MM.1S (cell line): ENCODE results near the gene NR1D2.

Source experiments
- DNase-seq: peaks from one replicate; pipeline ENCODE4 v3.0.0-alpha.2; 2015
- H2AFZ ChIP-seq: fragments of 300-600 bp; sonication (generic); 2 replicates; pipeline ENCODE4 v1.6.0; 2016; ENCODE audit warnings: antibody characterized with exemption, low read length
- H3F3A ChIP-seq: fragments of 300-600 bp; sonication (generic); 2 replicates; pipeline ENCODE4 v1.6.1; 2016; ENCODE audit warnings: mild to moderate bottlenecking, antibody characterized with exemption, low read length, moderate library complexity, mixed read lengths; ENCODE audit not compliant: insufficient read depth
- H3K27ac ChIP-seq: fragments of 300-600 bp; sonication (generic); 2 replicates; pipeline ENCODE4 v1.5.1; 2016; ENCODE audit warnings: mild to moderate bottlenecking, low read length
- H3K27me3 ChIP-seq: fragments of 300-600 bp; sonication (generic); replicated peaks from 2 replicates; pipeline ENCODE4 v1.6.0; 2016; ENCODE audit warnings: low read length; ENCODE audit not compliant: insufficient read depth
- H3K36me3 ChIP-seq: fragments of 300-600 bp; sonication (generic); replicated peaks from 2 replicates; pipeline ENCODE4 v1.6.1; 2016; ENCODE audit warnings: mild to moderate bottlenecking, low read length, mixed read lengths; ENCODE audit not compliant: insufficient read depth
- H3K4me1 ChIP-seq: fragments of 300-600 bp; sonication (generic); 2 replicates; pipeline ENCODE4 v1.6.1; 2016; ENCODE audit warnings: low read length, mixed read lengths
- H3K4me2 ChIP-seq: fragments of 300-600 bp; sonication (generic); 2 replicates; pipeline ENCODE4 v1.6.0; 2016; ENCODE audit warnings: low read depth, low read length
- H3K4me3 ChIP-seq: fragments of 300-600 bp; sonication (generic); 2 replicates; pipeline ENCODE4 v1.5.1; 2016; ENCODE audit warnings: low read length, mixed read lengths
- H3K79me2 ChIP-seq: fragments of 300-600 bp; sonication (generic); 2 replicates; pipeline ENCODE4 v1.6.1; 2016; ENCODE audit warnings: mixed run types, low read length, mixed read lengths
- H3K9ac ChIP-seq: fragments of 300-600 bp; sonication (generic); 2 replicates; pipeline ENCODE4 v1.6.1; 2016; ENCODE audit warnings: low read length, mixed read lengths
- H3K9me2 ChIP-seq: fragments of 300-600 bp; sonication (generic); replicated peaks from 2 replicates; pipeline ENCODE4 v1.6.1; 2016; ENCODE audit warnings: mild to moderate bottlenecking, low read length, mixed read lengths; ENCODE audit not compliant: insufficient read depth
- H3K9me3 ChIP-seq: fragments of 300-600 bp; sonication (generic); replicated peaks from 2 replicates; pipeline ENCODE4 v1.6.1; 2016; ENCODE audit warnings: mild to moderate bottlenecking, low read length, mixed read lengths; ENCODE audit not compliant: insufficient read depth
- H4K20me1 ChIP-seq: fragments of 300-600 bp; sonication (generic); 2 replicates; pipeline ENCODE4 v1.6.1; 2016; ENCODE audit warnings: mild to moderate bottlenecking, low read length, moderate library complexity, mixed read lengths; ENCODE audit not compliant: insufficient read depth
- EZH2 ChIP-seq: fragments of 300-600 bp; sonication (generic); optimal IDR thresholded peaks from 2 replicates; pipeline ENCODE3; 2017; ENCODE audit warnings: low read depth, mild to moderate bottlenecking, antibody characterized with exemption, low read length, mixed read lengths
- EZH2phosphoT487 ChIP-seq: fragments of 300-600 bp; sonication (generic); IDR thresholded peaks from 2 replicates; pipeline ENCODE4 v1.6.1; 2018; ENCODE audit warnings: antibody characterized with exemption, low read length
- TF ChIP-seq, protein P1 (sequence below): fragments of 300-600 bp; sonication (generic); IDR thresholded peaks from 2 replicates; pipeline ENCODE4 v1.5.1; 2016; ENCODE audit warnings: antibody characterized with exemption, low read length, mixed read lengths

The NR1D2 gene

DNA sequence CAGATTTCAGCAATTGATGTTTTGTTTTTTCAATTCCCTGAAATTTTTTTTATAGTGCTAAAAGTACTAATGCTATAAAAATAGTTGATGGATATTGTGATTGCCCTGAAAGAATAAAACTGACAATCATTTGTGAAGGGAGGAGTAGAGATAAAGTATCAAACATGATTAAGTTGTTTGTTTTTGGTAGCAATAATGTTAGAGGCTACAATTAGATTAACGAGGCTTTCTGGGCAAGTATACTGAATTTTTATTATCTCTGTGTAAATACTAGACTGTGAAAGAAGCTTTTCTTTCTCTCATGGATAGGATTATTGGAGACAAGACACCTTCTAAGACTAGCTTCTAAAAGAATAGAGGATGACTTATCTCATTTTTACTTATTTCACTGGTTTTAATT lies 15.6 kb downstream of the NR1D2 start:
- TF ChIP-seq, protein P1, sequence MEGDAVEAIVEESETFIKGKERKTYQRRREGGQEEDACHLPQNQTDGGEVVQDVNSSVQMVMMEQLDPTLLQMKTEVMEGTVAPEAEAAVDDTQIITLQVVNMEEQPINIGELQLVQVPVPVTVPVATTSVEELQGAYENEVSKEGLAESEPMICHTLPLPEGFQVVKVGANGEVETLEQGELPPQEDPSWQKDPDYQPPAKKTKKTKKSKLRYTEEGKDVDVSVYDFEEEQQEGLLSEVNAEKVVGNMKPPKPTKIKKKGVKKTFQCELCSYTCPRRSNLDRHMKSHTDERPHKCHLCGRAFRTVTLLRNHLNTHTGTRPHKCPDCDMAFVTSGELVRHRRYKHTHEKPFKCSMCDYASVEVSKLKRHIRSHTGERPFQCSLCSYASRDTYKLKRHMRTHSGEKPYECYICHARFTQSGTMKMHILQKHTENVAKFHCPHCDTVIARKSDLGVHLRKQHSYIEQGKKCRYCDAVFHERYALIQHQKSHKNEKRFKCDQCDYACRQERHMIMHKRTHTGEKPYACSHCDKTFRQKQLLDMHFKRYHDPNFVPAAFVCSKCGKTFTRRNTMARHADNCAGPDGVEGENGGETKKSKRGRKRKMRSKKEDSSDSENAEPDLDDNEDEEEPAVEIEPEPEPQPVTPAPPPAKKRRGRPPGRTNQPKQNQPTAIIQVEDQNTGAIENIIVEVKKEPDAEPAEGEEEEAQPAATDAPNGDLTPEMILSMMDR, result no peak
- no peak for TF ChIP-seq EZH2
- no peak for TF ChIP-seq EZH2phosphoT487
- no peaks in the 10 kb centered on the region for H3K27me3 ChIP-seq
- H2AFZ ChIP-seq, result no peak overlapping the region
- H3K27ac ChIP-seq, result no peak overlapping the region
- H3K79me2 ChIP-seq, result peaks cover 15% of the 10 kb centered on the region
- H3K4me1 ChIP-seq, result no peaks in the 10 kb centered on the region
- no peak overlapping the region for H3K4me2 ChIP-seq
- no peaks in the 10 kb centered on the region for H3K36me3 ChIP-seq
- no peak overlapping the region for H3K9ac ChIP-seq
- no peak overlapping the region for H3K4me3 ChIP-seq
- no peaks in the 10 kb centered on the region for H3F3A ChIP-seq
- no peaks in the 10 kb centered on the region for H3K9me3 ChIP-seq
- DNase-seq, result no peak
- H3K9me2 ChIP-seq, result no peaks in the 10 kb centered on the region
- no peaks in the 10 kb centered on the region for H4K20me1 ChIP-seq

- no peaks in the 10 kb centered on the region for H3F3A ChIP-seq
- H3K79me2 ChIP-seq, result peaks cover 12% of the 10 kb centered on the region
- H3K4me2 ChIP-seq, result no peak overlapping the region
- no peak for TF ChIP-seq EZH2phosphoT487
- no peak for TF ChIP-seq EZH2
- TF ChIP-seq, protein P1, result no peak
- H3K4me1 ChIP-seq, result no peaks in the 10 kb centered on the region
- H4K20me1 ChIP-seq, result no peaks in the 10 kb centered on the region
- no peak overlapping the region for H2AFZ ChIP-seq
- no peaks in the 10 kb centered on the region for H3K27me3 ChIP-seq
- H3K9ac ChIP-seq, result no peak overlapping the region
- no peak overlapping the region for H3K4me3 ChIP-seq
- DNase-seq, result no peak
- H3K27ac ChIP-seq, result no peak overlapping the region
- H3K36me3 ChIP-seq, result no peaks in the 10 kb centered on the region
- no peaks in the 10 kb centered on the region for H3K9me2 ChIP-seq
- H3K9me3 ChIP-seq, result no peaks in the 10 kb centered on the region
Observed at GRCh38 chr3:23961066-23961465, 16.0 kb downstream of the NR1D2 start.

GRCh38 chr3:23961913-23962312 lies 16.8 kb downstream of the NR1D2 start:
- no peaks in the 10 kb centered on the region for H3F3A ChIP-seq
- no peaks in the 10 kb centered on the region for H3K36me3 ChIP-seq
- H3K4me1 ChIP-seq, result no peaks in the 10 kb centered on the region
- TF ChIP-seq EZH2 (no peak), EZH2phosphoT487 (no peak)
- TF ChIP-seq, protein P1, result no peak
- no peaks in the 10 kb centered on the region for H4K20me1 ChIP-seq
- H3K79me2 ChIP-seq, result peaks cover 4% of the 10 kb centered on the region; the same call in 1 of the 2 replicates
- no peak overlapping the region for H3K4me3 ChIP-seq
- H3K9ac ChIP-seq, result no peak overlapping the region
- H2AFZ ChIP-seq, result no peak overlapping the region
- no peak overlapping the region for H3K4me2 ChIP-seq
- no peak overlapping the region for H3K27ac ChIP-seq
- H3K9me2 ChIP-seq, result no peaks in the 10 kb centered on the region
- H3K9me3 ChIP-seq, result no peaks in the 10 kb centered on the region
- no peak for DNase-seq
- H3K27me3 ChIP-seq, result no peaks in the 10 kb centered on the region
